Stimulated activated CD4-positive, alpha-beta T cell treated with anti-CD3 and anti-CD28 coated beads, Interleukin-2, amount 100 ng/mL, for 24 hours (primary cell): Measurements from ENCODE around the gene INCENP.
A peak's percentile ranks its signal among the peaks of the same experiment; 100 is the strongest.
"Not testable (repeated sequence)": the region's sequence is repeated elsewhere in the genome, so short reads cannot be mapped to it uniquely, and the experiment has no call there.

Experiments used
- DNase-seq, 2 donors: peaks; one replicate each; pipeline ENCODE4 v3.0.0-alpha.2; 2020

The INCENP gene

GRCh38 chr11:62123669-62124185 is at the start of gene INCENP:
INCENP (plus strand) TSS chr11:62124011; CDS start chr11:62128162, 4,151 bp downstream.
- DNase-seq = peak; percentile 92 to 94

- no peak for DNase-seq
These were observed 48.4 kb upstream of the INCENP start for GRCh38 chr11:62075438-62075837.

GRCh38 chr11:62077132-62077531 is 46.7 kb upstream of the INCENP start:
- DNase-seq = no peak

- DNase-seq = peak; percentile 83 to 86
These were observed 42.2 kb upstream of the INCENP start for GRCh38 chr11:62081378-62082291.

GRCh38 chr11:62082292-62082657 is 41.5 kb upstream of the INCENP start:
- DNase-seq = no peak

GRCh38 chr11:62084801-62085200 is 39.0 kb upstream of the INCENP start:
- DNase-seq = not testable (repeated sequence)

GRCh38 chr11:62087694-62088093 is 36.1 kb upstream of the INCENP start:
- DNase-seq = no peak

- DNase-seq = no peak
These were observed 35.4 kb upstream of the INCENP start for GRCh38 chr11:62088331-62088933.

GRCh38 chr11:62103141-62103540 is 20.7 kb upstream of the INCENP start:
- no peak for DNase-seq

GRCh38 chr11:62103986-62104385 is 19.8 kb upstream of the INCENP start:
- DNase-seq = no peak

- DNase-seq = no peak
These were observed 18.8 kb upstream of the INCENP start for GRCh38 chr11:62104816-62105653.

GRCh38 chr11:62105667-62106191 is 18.1 kb upstream of the INCENP start:
- DNase-seq = no peak

- no peak for DNase-seq
These were observed 15.6 kb upstream of the INCENP start for GRCh38 chr11:62108017-62108750.

GRCh38 chr11:62108971-62109404 is 14.8 kb upstream of the INCENP start:
- DNase-seq = no peak

- no peak for DNase-seq
These were observed 8.6 kb upstream of the INCENP start for GRCh38 chr11:62115085-62115694.

GRCh38 chr11:62116451-62116850 is 7.4 kb upstream of the INCENP start:
- DNase-seq = no peak

- DNase-seq = no peak
These were observed 4.2 kb upstream of the INCENP start for GRCh38 chr11:62119569-62119968.

GRCh38 chr11:62120001-62120400 is 3.8 kb upstream of the INCENP start:
- no peak for DNase-seq

- no peak for DNase-seq
These were observed 3.4 kb upstream of the INCENP start for GRCh38 chr11:62120431-62120830.

GRCh38 chr11:62122076-62122475 is 1.7 kb upstream of the INCENP start:
- no peak for DNase-seq
